ENCODE data around the gene RASGEF1C. TPM values are rescaled to one million over a fixed set of nuclear protein-coding genes. Genes with fewer than 3 reads are reported as not detected.

RASGEF1C gene
- total RNA-seq, 2 experiments from 2014 or later, result not detected

GRCh38 chr5:180199390-180199789, 9.6 kb downstream of the RASGEF1C start:
- H3K36me3 ChIP-seq (ENCODE audit: insufficient read depth, low read length), result no peaks in the 10 kb centered on the region
- TF ChIP-seq CTCF (conservative IDR thresholded peaks at IDR 0.05; ENCODE audit: low read length) (no peak), EZH2phosphoT487 (IDR thresholded peaks at IDR 0.05; ENCODE audit: borderline replicate concordance, low read depth, low read length) (no peak)
- no peak overlapping the region for H2AFZ ChIP-seq (ENCODE audit: low read length)
- no peak overlapping the region for H3K27ac ChIP-seq (ENCODE audit: low read depth, low read length, poor library complexity, severe bottlenecking)
- H3K9me3 ChIP-seq (ENCODE audit: low read length), result no peaks in the 10 kb centered on the region
- ChIA-PET CTCF (ENCODE audit: unreplicated experiment) (no interaction called here), POLR2A (no interaction called here)
- intact Hi-C loops (cut with micrococcal nuclease; ENCODE audit: unreplicated experiment), result no loop called here
- DNase-seq (ENCODE audit: low spot score), result no peak
- no peak overlapping the region for H3K4me2 ChIP-seq (ENCODE audit: low read length)
- no peaks in the 10 kb centered on the region for H3K4me1 ChIP-seq (ENCODE audit: insufficient read depth, low read length, poor library complexity, severe bottlenecking)
- no peaks in the 10 kb centered on the region for H3K9me2 ChIP-seq (ENCODE audit: insufficient read depth, low read length)
- H3K4me3 ChIP-seq (ENCODE audit: low read depth, low read length, poor library complexity, severe bottlenecking), result no peak overlapping the region
- H4K20me1 ChIP-seq (ENCODE audit: insufficient read depth, low read length), result no peaks in the 10 kb centered on the region
- no peaks in the 10 kb centered on the region for H3K79me2 ChIP-seq (ENCODE audit: insufficient read depth, low read depth, low read length)
- no TSS peak for BruUV-seq (replicated peaks)

DNA sequence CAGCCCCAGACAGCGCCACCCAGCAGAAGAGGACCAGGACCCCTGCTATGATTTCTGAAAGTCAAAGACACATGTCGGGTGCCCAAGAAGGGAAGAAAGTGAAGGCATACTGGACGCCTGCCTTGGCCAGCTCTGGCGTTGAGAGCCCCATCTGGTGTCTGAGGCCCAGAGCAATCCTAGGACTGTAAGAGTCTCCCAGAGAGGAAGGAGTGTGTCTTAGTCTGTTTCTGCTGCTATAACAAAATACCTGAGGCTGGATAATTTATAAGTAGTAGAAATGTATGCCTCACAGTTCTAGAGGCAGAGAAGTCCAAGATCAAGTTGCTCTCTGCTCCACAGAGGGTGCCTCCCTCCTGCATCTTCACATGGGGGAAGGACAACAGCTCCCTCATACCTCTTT, 10.8 kb downstream of the RASGEF1C start:
- no peaks in the 10 kb centered on the region for H3K9me2 ChIP-seq (ENCODE audit: insufficient read depth, low read length)
- POLR2A ChIA-PET, result no interaction called here
- H3K27ac ChIP-seq (ENCODE audit: low read depth, low read length, poor library complexity, severe bottlenecking), result no peak overlapping the region
- H3K79me2 ChIP-seq (ENCODE audit: insufficient read depth, low read depth, low read length), result no peaks in the 10 kb centered on the region
- intact Hi-C loops (cut with micrococcal nuclease; ENCODE audit: unreplicated experiment), result no loop called here
- H3K36me3 ChIP-seq (ENCODE audit: insufficient read depth, low read length), result no peaks in the 10 kb centered on the region
- no peak for DNase-seq (ENCODE audit: low spot score)
- TF ChIP-seq EZH2phosphoT487 (IDR thresholded peaks at IDR 0.05; ENCODE audit: borderline replicate concordance, low read depth, low read length) (no peak), CTCF (conservative IDR thresholded peaks at IDR 0.05; ENCODE audit: low read length) (no peak)
- CTCF ChIA-PET (ENCODE audit: unreplicated experiment), result no interaction called here
- H3K4me2 ChIP-seq (ENCODE audit: low read length), result no peak overlapping the region
- BruUV-seq (replicated peaks), result no TSS peak
- no peaks in the 10 kb centered on the region for H4K20me1 ChIP-seq (ENCODE audit: insufficient read depth, low read length)
- no peaks in the 10 kb centered on the region for H3K9me3 ChIP-seq (ENCODE audit: low read length)
- no peak overlapping the region for H3K4me3 ChIP-seq (ENCODE audit: low read depth, low read length, poor library complexity, severe bottlenecking)
- no peaks in the 10 kb centered on the region for H3K4me1 ChIP-seq (ENCODE audit: insufficient read depth, low read length, poor library complexity, severe bottlenecking)
- H2AFZ ChIP-seq (ENCODE audit: low read length), result no peak overlapping the region

GRCh38 chr5:180197016-180197702, 11.9 kb downstream of the RASGEF1C start:
- intact Hi-C loops (cut with micrococcal nuclease; ENCODE audit: unreplicated experiment), result no loop called here
- H3K4me3 ChIP-seq (ENCODE audit: low read depth, low read length, poor library complexity, severe bottlenecking), result no peak overlapping the region
- H4K20me1 ChIP-seq (ENCODE audit: insufficient read depth, low read length), result no peaks in the 10 kb centered on the region
- POLR2A ChIA-PET, result interaction anchor here (0.6 kb wide), 1 partner anchor 355 kb away, joined by 4 read pairs; no protein-coding TSS in a partner anchor
- H3K4me1 ChIP-seq (ENCODE audit: insufficient read depth, low read length, poor library complexity, severe bottlenecking), result no peaks in the 10 kb centered on the region
- no peak overlapping the region for H3K4me2 ChIP-seq (ENCODE audit: low read length)
- H3K36me3 ChIP-seq (ENCODE audit: insufficient read depth, low read length), result no peaks in the 10 kb centered on the region
- DNase-seq (ENCODE audit: low spot score), result no peak
- H3K79me2 ChIP-seq (ENCODE audit: insufficient read depth, low read depth, low read length), result no peaks in the 10 kb centered on the region
- no peaks in the 10 kb centered on the region for H3K9me3 ChIP-seq (ENCODE audit: low read length)
- BruUV-seq (replicated peaks), result no TSS peak
- CTCF ChIA-PET (ENCODE audit: unreplicated experiment), result no interaction called here
- no peak overlapping the region for H3K27ac ChIP-seq (ENCODE audit: low read depth, low read length, poor library complexity, severe bottlenecking)
- H3K9me2 ChIP-seq (ENCODE audit: insufficient read depth, low read length), result no peaks in the 10 kb centered on the region
- H2AFZ ChIP-seq (ENCODE audit: low read length), result no peak overlapping the region
- no peak for TF ChIP-seq CTCF (conservative IDR thresholded peaks at IDR 0.05; ENCODE audit: low read length)
- TF ChIP-seq EZH2phosphoT487 (IDR thresholded peaks at IDR 0.05; ENCODE audit: borderline replicate concordance, low read depth, low read length), result no peak
